Fibroblast of peridontal ligament (primary cell): ENCODE measurements around the gene OR1I1.

Source experiments
- DNase-seq: peaks from one replicate; pipeline ENCODE4 v3.0.0-alpha.2; 2010; ENCODE audit errors: extremely low read depth

OR1I1 gene

DNA sequence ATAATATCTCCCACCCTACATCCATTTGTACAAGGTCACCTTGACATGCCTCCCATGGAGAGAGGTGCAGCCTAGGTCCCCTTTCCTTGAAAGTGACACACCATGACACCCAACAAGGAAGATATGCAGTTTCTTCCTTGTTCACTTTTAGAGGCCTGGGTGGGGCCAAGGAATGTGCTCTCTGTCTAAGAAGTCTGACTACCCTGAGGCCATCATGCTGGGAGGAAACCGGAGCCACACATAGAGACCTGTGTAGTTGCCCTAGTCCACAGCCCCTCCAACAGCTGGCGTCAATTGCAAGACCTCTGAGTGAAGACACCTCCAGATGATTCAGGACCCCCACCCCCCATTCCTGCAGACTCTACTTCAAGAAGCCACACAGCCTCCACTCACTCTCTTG lies 36.2 kb downstream of the OR1I1 start:
- DNase-seq = no peak

DNA sequence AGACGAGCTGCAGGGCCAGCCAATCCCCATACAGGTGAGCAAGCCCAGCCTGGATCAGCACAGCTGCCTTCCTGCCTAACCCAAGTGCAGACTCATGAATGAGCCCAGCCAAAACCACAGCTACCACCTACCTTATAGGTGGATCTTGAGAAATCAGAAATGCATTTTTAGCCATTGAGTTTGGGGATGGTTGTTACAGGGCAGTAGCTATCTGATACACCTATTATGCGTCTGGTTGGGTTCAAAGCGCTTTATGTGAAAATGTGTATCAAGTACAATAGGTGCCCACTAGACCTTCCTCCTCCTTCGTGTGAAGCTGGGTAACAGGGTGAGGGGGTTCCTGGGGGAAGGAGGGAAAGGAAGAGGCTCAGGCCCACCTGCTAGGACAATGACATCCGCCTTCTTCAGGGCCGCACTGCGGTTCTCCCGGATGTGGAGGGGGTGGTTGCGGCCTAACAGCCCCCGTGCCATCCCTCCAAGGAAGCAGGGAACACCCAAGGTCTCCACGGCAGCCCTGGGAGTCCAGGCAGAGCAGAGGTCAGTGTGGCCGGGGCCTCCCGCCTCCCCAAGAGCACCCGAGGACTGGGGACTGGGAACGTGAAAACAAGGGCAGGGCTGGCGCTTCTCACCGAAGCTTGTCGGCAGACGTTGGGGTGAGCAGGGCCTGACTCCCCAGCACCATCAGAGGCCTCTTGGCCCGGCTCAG lies 36.9 kb downstream of the OR1I1 start:
- DNase-seq = no peak

DNA sequence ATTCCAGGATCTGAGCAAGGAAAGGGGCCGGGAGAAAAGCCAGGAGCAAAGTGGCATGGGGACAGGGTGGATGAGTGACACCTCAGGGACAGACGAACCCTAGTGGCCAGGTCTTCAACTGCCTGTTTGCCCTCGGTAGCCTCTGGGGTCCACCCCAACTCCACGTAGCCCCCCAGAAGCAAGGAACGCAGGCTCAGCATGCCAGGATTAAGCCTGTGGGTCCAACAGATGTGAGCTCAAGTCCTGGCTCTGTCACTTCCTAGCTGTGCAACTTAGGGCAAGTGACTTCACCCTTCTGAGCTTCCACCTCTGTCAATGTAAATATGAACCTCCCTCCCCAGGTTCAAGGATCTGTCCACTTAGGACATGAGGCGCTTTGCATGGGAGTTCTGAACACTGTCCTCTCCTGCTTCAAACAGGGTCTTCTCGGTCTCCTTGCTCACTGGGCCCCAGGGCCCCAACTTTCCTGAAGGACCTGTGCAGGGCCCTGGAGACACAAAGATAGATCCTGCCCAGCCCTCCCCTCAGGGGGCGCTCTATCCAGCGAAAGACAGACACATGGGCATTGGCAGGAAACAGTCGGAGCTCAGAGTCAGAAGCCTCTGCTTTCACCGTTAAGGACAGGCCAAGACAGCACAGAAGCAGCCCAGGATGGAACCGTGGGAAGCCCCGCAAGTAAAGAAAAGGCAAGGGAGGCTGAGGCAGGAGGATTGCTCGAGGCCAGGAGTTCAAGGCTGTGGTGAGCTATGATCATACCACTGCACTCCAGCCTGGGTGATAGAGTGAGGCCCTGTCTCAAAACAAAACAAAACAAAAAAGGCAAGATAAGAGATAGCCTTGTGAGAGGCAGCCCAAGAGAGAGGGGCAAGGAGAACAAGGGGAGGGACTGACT lies 38.4 kb downstream of the OR1I1 start:
- DNase-seq = no peak

DNA sequence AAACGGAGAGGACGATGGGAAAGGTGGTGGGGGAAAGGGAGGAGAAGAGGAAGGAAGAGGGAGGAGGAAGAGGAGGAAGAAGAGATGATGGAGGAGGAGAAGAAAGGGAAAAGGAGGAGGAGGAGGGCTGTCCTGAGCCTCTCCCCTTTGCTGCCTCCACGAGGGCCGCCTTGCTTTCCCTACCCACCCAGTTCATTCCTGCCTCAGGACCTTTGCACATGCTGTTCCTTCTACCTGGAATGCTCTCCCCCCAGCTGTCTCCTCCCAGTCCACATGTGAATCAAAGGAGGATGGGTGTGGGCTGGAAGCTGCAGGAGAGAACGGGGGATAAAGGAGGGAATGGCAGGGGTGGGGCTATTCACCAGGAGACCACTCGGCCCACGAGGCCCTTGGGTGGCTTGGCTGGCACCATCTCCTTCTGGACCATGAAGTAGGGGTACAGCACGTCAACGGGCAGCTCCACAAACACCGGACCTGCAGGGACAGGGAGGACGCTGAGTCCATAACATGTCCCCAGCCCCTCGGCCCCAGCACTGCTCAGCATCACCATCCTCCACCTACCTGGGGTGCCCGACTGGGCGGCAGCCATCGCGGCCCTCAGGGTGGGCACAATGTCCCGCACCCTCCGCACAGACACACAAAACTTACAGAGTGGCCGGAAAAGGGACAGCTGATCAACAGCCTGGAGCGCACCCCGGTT lies 40.5 kb downstream of the OR1I1 start:
- DNase-seq = no peak

DNA sequence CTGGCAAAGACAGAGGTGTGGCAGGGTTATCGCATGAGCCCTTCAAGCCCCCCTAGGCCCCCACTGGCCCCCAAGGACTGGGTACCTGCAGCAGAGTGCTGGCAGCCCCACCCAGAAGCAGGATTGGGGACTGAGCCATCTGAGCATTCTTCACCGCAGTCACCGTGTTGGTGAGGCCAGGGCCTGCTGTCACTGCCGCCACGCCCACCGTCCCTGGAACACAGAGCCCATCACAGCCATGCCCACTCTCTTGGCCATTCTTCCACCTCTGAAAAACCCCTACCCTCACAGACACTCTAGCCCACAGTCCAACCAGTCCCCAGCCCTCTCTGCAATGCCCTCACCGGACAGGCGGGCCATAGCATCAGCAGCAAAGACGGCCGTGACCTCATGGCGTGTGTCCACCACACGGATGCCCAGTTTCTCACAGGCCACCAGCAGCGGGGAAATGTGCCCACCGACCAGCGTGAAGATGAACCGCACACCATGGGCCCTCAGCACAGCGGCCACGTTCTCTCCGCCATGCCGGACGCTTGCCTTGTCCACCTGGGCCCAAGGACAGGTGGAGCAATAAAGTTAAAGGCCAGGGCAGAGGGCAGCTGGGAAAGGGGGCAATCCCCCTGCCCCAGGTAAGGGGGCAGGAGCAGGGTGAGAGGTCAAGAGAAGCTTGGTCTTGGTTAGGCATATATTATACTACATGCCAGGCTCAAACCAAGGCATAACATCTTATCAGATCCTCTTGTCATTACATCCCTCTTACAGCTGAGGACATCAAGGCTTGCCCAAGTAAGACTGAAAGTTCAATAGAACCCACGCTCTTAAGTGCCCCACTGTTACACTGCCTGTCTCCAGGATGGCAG lies 41.2 kb downstream of the OR1I1 start:
- no peak for DNase-seq

DNA sequence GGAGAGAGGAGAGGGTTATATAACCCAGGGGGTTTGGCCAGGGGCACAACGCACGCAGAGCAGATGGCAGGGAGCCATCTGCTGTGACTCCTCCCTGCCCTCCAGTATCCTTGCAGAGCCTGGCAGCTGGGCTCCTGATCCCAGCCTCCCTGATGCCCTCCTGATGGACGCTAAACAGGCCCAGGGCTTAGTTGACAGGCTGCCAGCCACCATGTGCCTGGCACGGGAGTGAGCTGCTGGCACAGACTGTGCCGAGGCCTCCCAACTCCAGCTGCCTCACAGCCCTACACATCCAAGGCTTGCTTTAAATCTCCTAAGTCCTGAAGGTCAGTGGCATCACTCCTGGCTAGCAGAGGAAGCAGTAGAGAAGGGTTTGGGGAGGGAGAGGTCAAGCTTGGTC lies 41.9 kb downstream of the OR1I1 start:
- peak; percentile 23 for DNase-seq

DNA sequence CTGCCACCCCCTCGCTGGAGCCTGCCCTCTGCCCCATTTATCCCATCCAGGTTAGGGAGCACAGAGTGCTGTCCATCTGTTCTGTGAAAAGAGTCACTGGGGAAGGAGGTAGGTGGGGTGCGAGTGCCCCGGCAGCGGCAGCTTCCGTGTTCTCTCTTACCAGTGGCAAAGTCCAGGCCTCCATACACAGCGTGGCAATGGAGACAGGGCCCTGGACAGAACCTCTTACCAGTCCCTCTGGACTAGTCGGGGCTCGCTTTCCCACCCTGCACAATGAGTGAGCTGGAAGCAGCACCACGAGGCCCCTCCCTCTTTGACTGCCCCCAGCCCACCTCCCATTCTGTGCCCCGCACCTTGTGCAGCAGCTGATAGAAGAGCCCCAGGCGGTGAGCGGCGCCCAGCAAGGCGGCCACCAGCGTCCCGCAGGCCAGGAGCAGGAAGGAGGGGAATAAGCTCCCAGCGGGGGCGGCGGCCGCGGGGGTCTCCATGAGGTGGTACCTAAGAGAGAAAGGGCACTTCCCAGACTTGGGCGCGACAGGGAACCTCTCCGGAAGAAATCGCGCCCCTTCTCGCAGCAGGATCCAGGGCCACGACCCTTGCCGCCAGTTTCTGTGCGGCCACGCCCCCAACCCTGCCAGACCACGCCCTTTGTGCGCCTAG lies 42.7 kb downstream of the OR1I1 start:
- DNase-seq = no peak

DNA sequence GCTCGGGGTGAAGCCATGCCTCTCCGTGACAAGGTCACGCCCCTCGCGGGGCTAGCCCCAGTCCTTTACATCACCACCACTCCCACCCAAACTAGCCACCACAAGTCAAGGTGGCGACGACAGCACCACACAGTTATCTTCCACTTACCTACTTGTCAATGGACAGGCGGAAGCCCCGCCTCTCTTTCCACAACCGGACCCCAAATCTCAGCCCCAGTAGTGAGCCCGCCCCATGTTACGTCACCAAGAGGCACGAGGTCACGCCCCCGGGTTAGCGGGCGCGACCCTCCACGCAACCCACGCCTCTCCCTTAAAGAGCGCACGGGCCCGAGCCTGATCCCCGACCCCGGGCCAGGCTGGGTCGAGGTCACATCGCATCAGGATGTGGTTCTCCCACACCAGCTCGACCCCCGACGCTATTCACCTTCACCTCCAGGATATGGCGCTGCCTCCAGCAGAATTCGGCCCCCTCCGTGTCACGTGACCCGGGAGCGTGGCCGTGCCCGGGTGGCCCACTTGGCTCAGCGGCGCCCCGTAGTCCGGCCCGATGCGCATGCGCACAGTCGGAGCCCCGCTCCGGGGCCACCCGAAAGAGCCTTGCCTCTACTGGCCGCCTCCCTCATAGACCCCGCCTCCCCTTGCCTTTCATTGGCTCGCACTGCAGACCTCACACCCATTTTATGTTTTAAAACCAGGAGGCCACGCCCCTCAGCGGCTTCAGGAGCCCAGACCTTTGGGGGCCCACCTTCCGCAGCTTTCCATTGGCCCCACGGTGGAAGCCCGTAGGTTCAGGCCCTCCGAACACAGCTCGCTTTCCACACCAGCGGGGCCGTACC lies 43.4 kb downstream of the OR1I1 start:
- DNase-seq = peak; percentile 96

DNA sequence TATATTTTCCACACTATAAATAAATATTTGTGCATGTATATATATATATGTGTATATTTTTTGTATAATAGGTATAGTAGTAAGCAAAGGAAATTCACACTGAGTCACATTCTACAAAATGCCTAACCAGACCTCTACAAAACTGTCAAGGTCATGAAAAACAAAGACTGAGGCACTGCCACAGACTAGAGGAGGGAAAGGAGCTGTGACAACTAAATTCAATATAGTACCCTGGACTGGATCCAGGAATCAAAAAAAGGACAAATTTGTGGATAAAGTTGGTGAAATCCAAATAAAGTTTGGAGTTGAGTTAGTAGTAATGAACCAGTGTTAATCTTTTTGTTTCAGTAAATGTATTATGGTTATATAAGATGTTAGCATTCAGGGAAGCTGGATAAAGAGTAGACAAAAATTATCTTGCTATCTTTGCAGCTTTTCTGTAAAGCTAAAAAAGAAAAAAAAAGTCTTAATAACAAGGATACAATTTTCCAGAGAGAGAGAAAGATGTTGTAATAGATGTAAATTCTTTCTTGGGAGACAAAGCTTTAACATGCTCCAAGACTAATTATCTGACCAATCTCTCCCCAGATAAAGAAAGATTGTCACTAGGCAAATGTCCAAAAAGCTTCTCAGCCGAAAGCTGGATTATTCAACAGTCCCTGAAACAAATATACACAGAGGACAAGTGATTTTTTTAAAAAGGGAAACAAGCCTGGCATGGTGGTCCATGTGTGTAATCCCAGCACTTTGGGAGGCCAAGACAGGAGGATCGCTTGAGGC lies 44.3 kb downstream of the OR1I1 start:
- DNase-seq = peak; percentile 26

DNA sequence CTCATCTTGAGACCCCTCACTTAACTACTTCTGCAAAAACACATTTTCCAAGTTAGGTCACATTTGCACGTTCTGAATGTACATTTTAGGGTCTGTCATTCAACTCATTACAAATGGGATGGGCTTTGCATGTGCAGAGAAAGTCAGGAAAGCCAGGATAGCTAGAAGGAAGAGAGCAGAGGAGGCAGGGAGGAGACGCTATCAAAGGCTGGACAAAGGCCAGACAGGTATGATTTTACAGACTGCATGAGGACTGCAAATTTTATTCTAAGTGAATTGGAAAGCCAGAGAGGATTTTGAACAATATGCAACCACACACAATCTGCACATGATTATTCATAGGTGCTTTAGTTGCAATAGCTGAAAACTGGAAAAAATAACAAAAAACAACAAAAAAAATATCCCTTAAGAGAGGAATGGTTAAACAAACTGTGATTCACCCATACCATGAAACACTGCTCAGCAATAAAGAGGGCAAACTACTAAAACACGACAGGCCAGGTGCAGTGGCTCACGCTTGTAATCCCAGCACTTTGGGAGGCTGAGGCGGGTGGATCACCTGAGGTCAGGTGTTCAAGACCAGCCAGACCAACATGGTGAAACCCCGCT lies 46.3 kb downstream of the OR1I1 start:
- DNase-seq = no peak

DNA sequence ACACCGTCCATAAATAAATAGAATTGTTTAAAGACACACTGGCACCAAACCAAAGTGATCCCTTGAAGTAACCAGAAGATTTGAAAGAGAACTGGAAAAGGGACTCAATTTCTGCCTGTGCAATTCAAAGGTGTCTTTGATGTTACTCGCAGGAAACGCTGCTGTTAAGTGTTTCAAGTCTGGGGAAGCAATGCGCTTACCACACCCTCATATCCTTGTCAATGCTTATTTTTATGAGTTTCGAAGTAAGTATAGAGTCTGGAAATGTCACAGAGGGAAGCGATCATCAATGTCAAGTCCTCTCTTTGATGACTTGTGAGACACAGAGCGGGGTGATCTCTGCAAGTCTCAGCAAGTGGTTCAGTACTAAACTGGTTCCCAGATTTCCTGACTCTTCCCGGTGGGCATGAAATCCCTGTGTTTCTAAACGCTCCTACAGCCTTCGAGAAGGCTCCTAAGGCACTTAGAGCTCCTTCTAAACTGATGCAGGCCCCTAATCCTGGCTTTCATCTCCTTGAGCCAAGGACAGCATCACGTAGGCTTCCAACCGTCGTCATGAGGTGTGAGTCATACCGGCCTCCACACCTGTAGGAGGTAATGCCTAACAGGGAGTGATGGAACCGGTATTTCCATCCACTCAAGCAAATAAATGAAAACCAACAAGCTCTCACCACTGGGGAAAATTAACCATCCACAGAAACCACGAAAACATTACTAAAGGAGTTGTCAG lies 48.0 kb downstream of the OR1I1 start:
- DNase-seq = no peak

DNA sequence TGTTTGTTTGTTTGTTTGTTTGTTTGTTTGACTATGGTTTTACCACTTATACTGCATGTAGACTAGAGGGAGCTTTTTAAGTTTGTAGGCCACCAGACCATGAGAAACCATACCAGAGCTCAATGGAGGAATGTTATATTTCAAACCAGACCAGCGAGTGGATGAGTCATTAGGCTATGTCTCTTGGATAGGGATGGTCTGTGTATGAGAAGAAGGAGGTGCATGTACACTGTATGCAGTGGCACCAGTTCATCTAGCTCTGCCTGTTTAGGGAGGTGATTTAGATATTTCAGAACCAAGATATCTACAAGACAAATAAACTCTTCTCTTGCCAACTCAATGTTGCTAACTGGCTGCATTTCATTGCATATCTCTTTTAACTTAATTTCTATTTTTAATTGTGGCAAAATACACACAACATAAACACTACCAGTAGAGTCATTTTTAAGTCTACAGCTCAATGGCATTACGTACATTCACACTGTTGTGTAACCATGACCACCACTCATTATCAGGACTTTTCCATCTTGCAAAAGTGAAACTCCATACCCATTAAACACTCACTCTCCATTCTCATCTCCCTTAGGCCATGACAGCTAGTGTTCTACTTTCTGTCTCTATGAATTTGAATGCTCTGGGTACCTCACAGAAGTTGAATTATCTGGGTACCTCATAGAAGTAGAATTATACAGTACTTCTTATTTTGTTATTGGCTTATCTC lies 54.4 kb downstream of the OR1I1 start:
- DNase-seq = peak; percentile 47

DNA sequence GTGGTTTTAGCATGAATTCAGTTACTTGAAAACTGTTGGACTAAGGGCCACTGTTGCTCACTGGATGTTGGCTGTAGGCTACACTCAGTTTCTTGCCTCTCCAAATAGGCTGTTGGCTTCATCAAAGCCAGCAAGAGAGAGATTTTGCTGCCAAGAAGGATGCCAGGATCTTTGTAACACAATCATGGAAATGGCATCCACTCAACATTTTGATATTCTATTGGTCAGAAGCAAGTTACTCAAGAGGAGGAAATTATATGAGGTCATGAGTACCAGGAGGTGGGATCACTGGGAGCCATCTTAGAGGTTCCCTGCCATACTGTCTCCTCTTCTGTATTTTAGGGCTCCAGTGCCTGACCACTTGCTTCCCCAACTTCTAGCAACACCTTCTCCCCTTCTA lies 55.8 kb downstream of the OR1I1 start:
- DNase-seq = peak; percentile 86

DNA sequence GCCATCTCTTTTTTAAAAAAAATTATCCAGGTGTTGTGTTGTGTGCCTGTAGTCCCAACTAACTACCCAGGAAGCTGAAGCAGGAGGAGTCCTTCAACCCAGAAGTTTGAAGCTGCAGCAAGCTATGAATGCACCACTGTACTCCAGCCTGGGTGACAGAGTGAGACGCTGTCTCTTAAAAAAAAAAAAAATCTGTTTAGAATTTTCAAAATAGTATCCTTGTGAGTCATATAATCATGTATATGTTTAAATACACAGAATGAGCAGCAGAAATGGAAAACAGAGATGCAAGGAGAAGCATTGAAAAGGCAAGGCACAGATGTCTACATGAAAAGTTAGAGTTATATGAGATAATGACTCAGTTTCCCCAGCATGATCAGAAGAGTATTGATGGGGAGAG lies 56.4 kb downstream of the OR1I1 start:
- peak; percentile 49 for DNase-seq

DNA sequence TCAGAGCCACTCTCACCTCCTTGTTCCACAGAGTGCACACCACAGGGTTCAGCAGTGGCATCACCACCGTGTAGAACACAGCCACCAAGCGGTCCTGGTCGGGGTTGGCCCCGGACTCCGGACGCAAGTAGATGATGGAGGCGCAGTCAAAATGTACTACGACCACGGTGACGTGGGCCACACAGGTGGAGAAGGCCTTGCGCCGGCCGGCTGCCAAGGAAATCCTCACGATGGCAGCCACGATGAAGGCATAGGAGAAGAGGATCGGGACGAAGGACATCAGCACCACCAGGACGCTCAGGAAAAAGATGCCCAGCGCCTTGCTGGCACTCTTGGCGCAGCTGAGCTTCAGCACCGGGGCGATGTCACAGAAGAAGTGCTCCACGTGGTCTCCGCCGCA lies 59.1 kb downstream of the OR1I1 start:
- no peak for DNase-seq

DNA sequence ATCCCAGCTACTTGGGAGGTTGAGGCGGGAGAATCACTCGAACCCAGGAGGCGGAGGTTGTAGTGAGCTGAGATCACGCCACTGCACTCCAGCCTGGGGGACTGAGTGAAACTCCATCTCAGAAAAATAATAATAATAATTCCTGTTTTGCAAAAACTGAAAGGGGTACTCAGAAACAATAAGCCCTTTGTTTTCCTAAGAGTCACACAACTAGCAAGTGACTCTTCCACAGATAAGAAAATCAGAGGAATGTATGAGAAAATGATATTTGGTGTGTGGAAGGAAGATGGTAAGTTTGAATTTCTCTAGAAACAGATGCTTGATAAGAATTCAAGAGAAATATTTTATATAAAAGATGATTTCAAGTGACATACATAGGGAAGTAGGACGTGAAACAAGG lies 60.3 kb downstream of the OR1I1 start:
- DNase-seq = no peak
